Keratinocyte (primary cell): ENCODE data around the gene PAM16. TPM values are rescaled to one million over a fixed set of nuclear protein-coding genes. Genes with fewer than 3 reads are reported as not detected.

Experiments
- DNase-seq: peaks from one replicate; pipeline ENCODE4 v3.0.0-alpha.2; 2011; ENCODE audit warnings: low read depth, missing footprints, low spot score
- FAIRE-seq: peaks from 2 replicates; lab custom pipeline; 2011; peaks lifted over from hg19 to GRCh38; lab: Jason Lieb, UNC
- H2AFZ ChIP-seq: 2 replicates; pipeline ENCODE4 v1.6.0; 2012; ENCODE audit warnings: low read length, control low read depth, inconsistent platforms; ENCODE audit not compliant: control insufficient read depth
- H3K27ac ChIP-seq: 2 replicates; pipeline ENCODE4 v1.5.1; 2011; ENCODE audit warnings: low read length; ENCODE audit not compliant: control insufficient read depth, insufficient read depth
- H3K27me3 ChIP-seq: 3 replicates; pipeline ENCODE4 v1.6.0; 2011; ENCODE audit warnings: low read length; ENCODE audit not compliant: control insufficient read depth, insufficient read depth; ENCODE audit errors: extremely low read depth
- H3K36me3 ChIP-seq, 2 experiments: 2 replicates in 1 of 2; 3 replicates in 1 of 2; pipeline ENCODE4 v1.5.1; 2011; ENCODE audit warnings: low read length in 2 of 2, mild to moderate bottlenecking in 1 of 2; ENCODE audit not compliant: control insufficient read depth in 2 of 2, insufficient read depth in 2 of 2; ENCODE audit errors: extremely low read depth in 1 of 2
- H3K4me1 ChIP-seq: 3 replicates; pipeline ENCODE4 v1.5.1; 2011; ENCODE audit warnings: low read length; ENCODE audit not compliant: control insufficient read depth, insufficient read depth; ENCODE audit errors: extremely low read depth
- H3K4me2 ChIP-seq: 3 replicates; pipeline ENCODE4 v1.6.0; 2011; ENCODE audit warnings: low read depth, low read length; ENCODE audit not compliant: control insufficient read depth, insufficient read depth; ENCODE audit errors: extremely low read depth
- H3K4me3 ChIP-seq, 3 experiments: fragments of 200-600 bp in 1 of 3; sonication (generic) in 1 of 3; 2 replicates in 2 of 3; 3 replicates in 1 of 3; pipeline ENCODE4 v1.5.1; 2011 to 2016; ENCODE audit warnings: low read length in 3 of 3, mild to moderate bottlenecking in 3 of 3, control low read depth in 2 of 3, inconsistent platforms in 1 of 3, low read depth in 1 of 3, mixed read lengths in 1 of 3, mixed run types in 1 of 3, moderate library complexity in 1 of 3; ENCODE audit not compliant: control insufficient read depth in 2 of 3, insufficient read depth in 2 of 3; ENCODE audit errors: extremely low read depth in 1 of 3
- H3K79me2 ChIP-seq: 2 replicates; pipeline ENCODE4 v1.6.0; 2012; ENCODE audit warnings: low read length; ENCODE audit not compliant: control insufficient read depth, insufficient read depth
- H3K9ac ChIP-seq: 3 replicates; pipeline ENCODE4 v1.6.0; 2011; ENCODE audit warnings: low read length; ENCODE audit not compliant: control insufficient read depth, insufficient read depth; ENCODE audit errors: extremely low read depth
- H3K9me1 ChIP-seq: 3 replicates; pipeline ENCODE4 v1.6.0; 2011; ENCODE audit warnings: low read length; ENCODE audit not compliant: control insufficient read depth, insufficient read depth; ENCODE audit errors: extremely low read depth
- H3K9me3 ChIP-seq: 2 replicates; pipeline ENCODE4 v1.5.1; 2012; ENCODE audit warnings: low read depth, low read length; ENCODE audit not compliant: control insufficient read depth
- H4K20me1 ChIP-seq: 3 replicates; pipeline ENCODE4 v1.6.0; 2011; ENCODE audit warnings: low read length; ENCODE audit not compliant: control insufficient read depth, insufficient read depth; ENCODE audit errors: extremely low read depth
- EZH2 ChIP-seq: IDR thresholded peaks from one replicate; pipeline ENCODE4 v1.6.1; 2012; ENCODE audit warnings: inconsistent platforms, mild to moderate bottlenecking, low read length, moderate library complexity
- dilution Hi-C: fragments of 300-500 bp; cut with MboI; formaldehyde crosslinking; loops from one replicate; pipeline ENCODE4 v1.7.0; 2020; ENCODE audit warnings: low sequenced_read_pairs; ENCODE audit not compliant: extremely low pct_ligation_motif_present
- polyA plus RNA-seq, 5 experiments: library from polyadenylated mRNA; depleted of rRNA in 3 of 5; stranded (reverse) in 3 of 5; stranded (forward) in 1 of 5; unstranded in 1 of 5; fragments of >200 nt; gene quantifications; 1 replicate in 1 of 5; 2 replicates in 3 of 5; 3 replicates in 1 of 5; pipeline versions ENCODE4 v1.2.1 to v1.2.3, GENCODE V29; 2011 to 2012; ENCODE audit warnings: missing spikeins in 2 of 5, low read depth in 1 of 5, low replicate concordance in 1 of 5
- TF ChIP-seq, protein P1 (sequence below), 3 experiments: IDR thresholded peaks in 1 of 3; conservative IDR thresholded peaks in 1 of 3; optimal IDR thresholded peaks in 1 of 3; 2 replicates in 2 of 3; 3 replicates in 1 of 3; pipeline versions ENCODE3 to v1.5.1; 2011; ENCODE audit warnings: low read length in 3 of 3, mild to moderate bottlenecking in 3 of 3, moderate library complexity in 2 of 3, control low read depth in 1 of 3, inconsistent platforms in 1 of 3; ENCODE audit not compliant: insufficient read depth in 2 of 3; ENCODE audit errors: extremely low read depth in 1 of 3

PAM16 gene
- polyA plus RNA-seq, 1 donor (not counting 4 experiments of a cell fraction or from before 2014, with no cell fraction given): 32.7 TPM

DNA sequence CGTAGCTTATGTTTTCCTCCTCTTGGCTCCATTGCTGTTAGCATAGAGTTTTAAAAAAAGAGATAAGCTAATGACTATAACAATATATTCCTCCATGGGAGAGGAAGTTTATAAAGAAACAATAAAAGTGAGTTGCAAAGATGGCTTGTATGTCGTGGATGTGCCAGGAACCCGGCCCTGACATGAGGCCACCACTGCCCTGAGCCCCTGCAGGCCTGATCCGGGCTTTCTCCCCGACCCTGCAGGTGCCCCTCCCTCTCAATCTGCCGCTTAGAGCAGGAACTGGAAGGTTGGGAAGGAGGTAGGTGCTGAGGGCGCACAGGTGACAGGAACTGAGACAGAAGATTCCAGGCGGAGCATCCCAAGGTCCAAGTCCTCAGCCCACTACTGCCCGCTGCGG is 11.7 kb downstream of the PAM16 start:
- peaks cover 14% of the 10 kb centered on the region for H4K20me1 ChIP-seq
- dilution Hi-C loops: no loop called here
- FAIRE-seq: no peak
- peaks cover 28% of the 10 kb centered on the region for H3K79me2 ChIP-seq
- no peaks in the 10 kb centered on the region for H3K9me3 ChIP-seq
- H3K36me3 ChIP-seq: peaks cover 10 to 28% of the 10 kb centered on the region in 2 experiments
- no peak for DNase-seq
- no peak overlapping the region for H3K4me3 ChIP-seq
- H3K9me1 ChIP-seq: no peaks in the 10 kb centered on the region
- no peak overlapping the region for H3K27ac ChIP-seq
- no peak overlapping the region for H3K9ac ChIP-seq
- no peak overlapping the region for H2AFZ ChIP-seq
- no peaks in the 10 kb centered on the region for H3K4me1 ChIP-seq
- no peak for TF ChIP-seq EZH2
- TF ChIP-seq, protein P1, sequence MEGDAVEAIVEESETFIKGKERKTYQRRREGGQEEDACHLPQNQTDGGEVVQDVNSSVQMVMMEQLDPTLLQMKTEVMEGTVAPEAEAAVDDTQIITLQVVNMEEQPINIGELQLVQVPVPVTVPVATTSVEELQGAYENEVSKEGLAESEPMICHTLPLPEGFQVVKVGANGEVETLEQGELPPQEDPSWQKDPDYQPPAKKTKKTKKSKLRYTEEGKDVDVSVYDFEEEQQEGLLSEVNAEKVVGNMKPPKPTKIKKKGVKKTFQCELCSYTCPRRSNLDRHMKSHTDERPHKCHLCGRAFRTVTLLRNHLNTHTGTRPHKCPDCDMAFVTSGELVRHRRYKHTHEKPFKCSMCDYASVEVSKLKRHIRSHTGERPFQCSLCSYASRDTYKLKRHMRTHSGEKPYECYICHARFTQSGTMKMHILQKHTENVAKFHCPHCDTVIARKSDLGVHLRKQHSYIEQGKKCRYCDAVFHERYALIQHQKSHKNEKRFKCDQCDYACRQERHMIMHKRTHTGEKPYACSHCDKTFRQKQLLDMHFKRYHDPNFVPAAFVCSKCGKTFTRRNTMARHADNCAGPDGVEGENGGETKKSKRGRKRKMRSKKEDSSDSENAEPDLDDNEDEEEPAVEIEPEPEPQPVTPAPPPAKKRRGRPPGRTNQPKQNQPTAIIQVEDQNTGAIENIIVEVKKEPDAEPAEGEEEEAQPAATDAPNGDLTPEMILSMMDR (optimal IDR thresholded peaks at IDR 0.05 in 1 of 3, IDR thresholded peaks at IDR 0.05 in 1 of 3, conservative IDR thresholded peaks at IDR 0.05 in 1 of 3; ENCODE audit: extremely low read depth in 1 of 3, insufficient read depth in 2 of 3, low read length in 3 of 3): no peak
- no peak overlapping the region for H3K4me2 ChIP-seq
- H3K27me3 ChIP-seq: no peaks in the 10 kb centered on the region

DNA sequence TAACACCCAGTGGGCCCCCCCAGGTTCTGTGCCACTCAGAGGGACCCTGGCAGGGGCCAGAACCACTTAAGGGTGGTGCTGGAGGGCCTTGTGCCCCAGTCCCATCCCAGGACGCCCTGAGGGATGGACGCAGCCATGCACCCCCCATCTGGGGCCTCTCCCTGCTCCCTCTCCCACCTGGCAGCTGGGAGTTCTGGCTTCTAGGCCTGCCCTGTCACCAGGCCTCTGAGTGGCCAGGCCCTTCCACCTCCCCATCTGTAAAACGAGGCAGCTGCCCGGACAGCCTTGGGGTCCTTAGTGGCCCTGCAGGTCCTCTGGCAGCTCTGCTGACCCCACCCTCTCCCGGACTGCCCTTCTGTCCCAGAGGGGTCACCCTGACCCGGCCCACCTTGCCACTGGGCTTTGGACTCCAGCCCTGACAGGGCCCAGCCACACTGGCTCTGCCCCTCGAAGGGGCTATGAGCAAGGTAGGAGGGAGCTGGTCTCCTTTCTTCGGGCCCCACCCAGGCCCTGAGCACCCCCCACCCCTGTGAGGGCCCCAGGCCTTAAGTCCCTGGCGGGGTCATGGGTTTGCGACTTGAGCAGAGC is 12.3 kb downstream of the PAM16 start:
- Histone ChIP-seq H3K9me3 (no peaks in the 10 kb centered on the region), H3K9ac (no peak overlapping the region), H3K27ac (no peak overlapping the region), H3K36me3 (peaks cover 10 to 28% of the 10 kb centered on the region in 2 experiments), H3K27me3 (no peaks in the 10 kb centered on the region), H3K4me2 (no peak overlapping the region), H3K4me1 (no peaks in the 10 kb centered on the region), H3K79me2 (peaks cover 23% of the 10 kb centered on the region), H3K4me3 (no peak overlapping the region), H4K20me1 (peaks cover 11% of the 10 kb centered on the region), H2AFZ (no peak overlapping the region), H3K9me1 (no peaks in the 10 kb centered on the region)
- no peak for TF ChIP-seq EZH2
- TF ChIP-seq, protein P1 (optimal IDR thresholded peaks at IDR 0.05 in 1 of 3, IDR thresholded peaks at IDR 0.05 in 1 of 3, conservative IDR thresholded peaks at IDR 0.05 in 1 of 3; ENCODE audit: extremely low read depth in 1 of 3, insufficient read depth in 2 of 3, low read length in 3 of 3): no peak
- FAIRE-seq (no peak), DNase-seq (no peak)
- dilution Hi-C loops: no loop called here
